CD4-positive, alpha-beta memory T cell (primary cell): ENCODE data around the gene MAGI1. TPM values are rescaled to one million over a fixed set of nuclear protein-coding genes. Genes with fewer than 3 reads are reported as not detected.

ENCODE experiments used
- CTCF ChIA-PET: fragments of 350-600 bp; sonication (Branson Sonifier 250); formaldehyde crosslinking; loops from one replicate; lab custom pipeline; 2021; ENCODE audit warnings: inconsistent platforms; ENCODE audit not compliant: partially characterized antibody; lab: Charles Lee
- POLR2A ChIA-PET: fragments of 350-600 bp; sonication (Branson Sonifier 250); formaldehyde crosslinking; loops from one replicate; lab custom pipeline; 2021; ENCODE audit not compliant: partially characterized antibody; lab: Charles Lee
- DNase-seq, 5 donors: peaks; one replicate each; pipeline versions ENCODE4 v3.0.0 to v3.0.0-alpha.2; 2020 to 2022; ENCODE audit warnings: mixed read lengths in 1 of 5
- H3K27ac ChIP-seq: one replicate; pipeline ENCODE4 v1.7.0; 2013; ENCODE audit warnings: low read depth, low read length
- H3K27me3 ChIP-seq: 2 replicates; pipeline ENCODE4 v1.7.0; 2013; ENCODE audit warnings: mild to moderate bottlenecking, low read length, moderate library complexity; ENCODE audit not compliant: insufficient read depth
- H3K36me3 ChIP-seq: 2 replicates; pipeline ENCODE4 v1.7.0; 2013; ENCODE audit warnings: mild to moderate bottlenecking, low read length, moderate library complexity; ENCODE audit not compliant: insufficient read depth
- H3K4me1 ChIP-seq: 2 replicates; pipeline ENCODE4 v1.7.0; 2013; ENCODE audit warnings: mild to moderate bottlenecking, low read length, moderate library complexity; ENCODE audit not compliant: insufficient read depth
- H3K4me3 ChIP-seq, 2 donors: one replicate each; pipeline ENCODE4 v1.7.0; 2013; ENCODE audit warnings: low read length in 2 of 2, mild to moderate bottlenecking in 1 of 2
- H3K9me3 ChIP-seq, 2 donors: one replicate each; pipeline ENCODE4 v1.7.0; 2013; ENCODE audit warnings: low read length in 2 of 2, control low read depth in 1 of 2; ENCODE audit not compliant: control insufficient read depth in 1 of 2
- H3K27ac Mint-ChIP-seq, 7 donors: one replicate each; pipeline ENCODE4 v1.8.0; 2020 to 2021; ENCODE audit warnings: mixed read lengths in 7 of 7, mild to moderate bottlenecking in 6 of 7, inconsistent platforms in 3 of 7, moderate library complexity in 3 of 7
- H3K27me3 Mint-ChIP-seq, 2 donors: one replicate each; pipeline ENCODE4 v1.8.0; 2020 to 2021; ENCODE audit warnings: mixed read lengths in 2 of 2
- H3K36me3 Mint-ChIP-seq, 2 donors: one replicate each; pipeline ENCODE4 v1.8.0; 2020 to 2021; ENCODE audit warnings: mixed read lengths in 2 of 2, inconsistent platforms in 1 of 2, mild to moderate bottlenecking in 1 of 2
- H3K4me1 Mint-ChIP-seq, 4 donors: one replicate each; pipeline ENCODE4 v1.8.0; 2020 to 2021; ENCODE audit warnings: mixed read lengths in 4 of 4, mild to moderate bottlenecking in 1 of 4
- H3K4me3 Mint-ChIP-seq, 8 donors: one replicate each; pipeline ENCODE4 v1.8.0; 2020 to 2021; ENCODE audit warnings: mixed read lengths in 8 of 8, mild to moderate bottlenecking in 7 of 8, moderate library complexity in 6 of 8, inconsistent platforms in 3 of 8
- H3K9me3 Mint-ChIP-seq, 8 donors: one replicate each; pipeline ENCODE4 v1.8.0; 2020 to 2021; ENCODE audit warnings: mixed read lengths in 8 of 8, mild to moderate bottlenecking in 5 of 8, inconsistent platforms in 3 of 8, moderate library complexity in 1 of 8
- intact Hi-C: fragments of 100-400 bp; cut with micrococcal nuclease; formaldehyde crosslinking; loops from one replicate; pipeline ENCODE4 v1.15.1; 2023
- polyA plus RNA-seq, 2 donors: library from polyadenylated mRNA; unstranded; fragments of 300-500 nt; fragmentation: Illumina TruSeq; gene quantifications; one replicate each; pipeline ENCODE4 v1.2.3, GENCODE V29; 2021
- total RNA-seq, 2 experiments: library from RNA; stranded (reverse); gene quantifications; one replicate each; pipeline ENCODE4 v1.2.3, GENCODE V29; 2021

MAGI1 gene
- total and polyA plus RNA-seq, 4 experiments from 2014 or later, result 0.20 TPM; not detected in 3

DNA sequence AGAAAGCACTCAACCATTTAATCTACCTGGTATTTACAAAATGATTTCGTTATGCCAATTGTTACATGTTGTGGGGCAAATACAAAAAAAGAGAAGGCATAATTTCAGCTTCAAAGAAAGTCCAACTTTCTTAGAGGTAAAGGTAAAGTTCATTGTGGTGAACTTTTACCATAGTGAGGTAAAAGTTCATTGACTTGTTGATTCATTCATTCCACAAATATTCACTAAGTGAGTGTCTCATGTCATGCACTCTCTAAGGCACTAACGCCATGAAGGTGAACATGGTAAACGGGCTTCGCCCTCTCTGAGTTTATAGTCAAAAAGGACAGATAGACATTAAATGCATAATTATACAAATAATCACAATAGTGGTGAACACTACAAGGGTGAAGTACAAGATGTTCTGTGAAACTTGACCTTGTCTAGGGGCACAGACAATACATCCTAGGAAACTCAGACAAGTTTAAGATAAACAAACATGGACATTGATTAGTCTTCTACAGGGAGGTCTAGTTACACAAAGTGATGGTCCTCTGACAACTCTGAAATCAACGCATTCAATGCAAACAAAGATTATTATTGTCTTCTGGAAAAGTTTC, 378.6 kb downstream of the MAGI1 start:
- H3K4me3 ChIP-seq, result no peak overlapping the region
- ChIA-PET POLR2A (no interaction called here), CTCF (no interaction called here)
- DNase-seq, result no peak
- peaks cover 0 to 10% (median 1%) of the 10 kb centered on the region in 8 donors for H3K9me3 Mint-ChIP-seq
- H3K4me3 Mint-ChIP-seq, result no peak overlapping the region
- intact Hi-C loops, result no loop called here
- no peaks in the 10 kb centered on the region for H3K27me3 ChIP-seq
- no peaks in the 10 kb centered on the region for H3K4me1 ChIP-seq
- H3K9me3 ChIP-seq, result no peaks in the 10 kb centered on the region
- no peak overlapping the region for H3K27ac Mint-ChIP-seq
- H3K4me1 Mint-ChIP-seq, result no peaks in the 10 kb centered on the region
- no peaks in the 10 kb centered on the region for H3K36me3 Mint-ChIP-seq
- H3K27me3 Mint-ChIP-seq, result no peaks in the 10 kb centered on the region
- H3K36me3 ChIP-seq, result no peaks in the 10 kb centered on the region
- H3K27ac ChIP-seq, result no peak overlapping the region

DNA sequence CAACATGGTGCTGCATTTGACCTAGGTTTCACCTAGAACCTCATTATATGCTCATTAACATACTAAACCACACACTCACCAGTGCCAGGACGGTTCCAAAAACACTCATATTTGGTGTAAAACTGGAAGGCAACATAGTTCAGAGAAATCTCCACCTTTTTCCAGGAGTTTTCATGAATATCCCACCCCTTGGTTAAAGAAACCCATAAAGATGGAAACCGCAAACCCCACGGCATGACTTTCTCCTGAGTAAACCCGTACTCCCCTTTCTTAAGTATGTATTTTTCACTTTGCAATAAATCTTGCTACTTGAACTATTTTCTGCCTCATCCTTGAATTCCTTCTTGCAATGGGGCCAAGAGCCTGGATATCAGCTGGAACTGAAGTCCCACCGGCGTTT, 379.3 kb downstream of the MAGI1 start:
- H3K4me3 Mint-ChIP-seq, result no peak overlapping the region

DNA sequence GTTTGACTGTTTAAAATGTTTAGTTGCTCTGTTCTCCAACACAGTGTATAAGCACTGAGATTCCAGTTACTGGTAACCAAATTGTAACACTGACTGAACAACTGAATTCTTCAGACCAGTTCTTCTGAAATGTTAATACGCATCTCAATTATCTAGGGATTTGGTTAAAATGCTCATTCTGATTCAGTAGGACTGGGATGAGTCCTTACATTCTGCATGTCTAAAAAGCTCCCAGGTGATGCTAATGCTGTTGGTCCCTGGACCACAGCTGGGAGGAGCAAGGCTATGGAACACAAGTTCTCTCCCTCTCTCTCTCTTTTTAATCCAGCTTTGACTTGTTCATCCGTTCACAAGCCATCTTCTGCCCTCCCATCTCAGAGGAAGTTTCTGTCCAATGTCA, 380.3 kb downstream of the MAGI1 start:
- H3K36me3 Mint-ChIP-seq, result no peaks in the 10 kb centered on the region
- intact Hi-C loops, result no loop called here
- peaks cover 0 to 7% (median 1%) of the 10 kb centered on the region in 8 donors for H3K9me3 Mint-ChIP-seq

More for the DNA sequence above, 379.3 kb downstream of the MAGI1 start:
- intact Hi-C loops, result no loop called here
- Mint-ChIP-seq H3K27ac (no peak overlapping the region), H3K27me3 (no peaks in the 10 kb centered on the region), H3K36me3 (no peaks in the 10 kb centered on the region), H3K9me3 (peaks cover 0 to 10% (median under 1%) of the 10 kb centered on the region in 8 donors), H3K4me1 (no peaks in the 10 kb centered on the region)
- CTCF ChIA-PET, result no interaction called here
- H3K9me3 ChIP-seq, result no peaks in the 10 kb centered on the region
- no peaks in the 10 kb centered on the region for H3K36me3 ChIP-seq
- no peaks in the 10 kb centered on the region for H3K4me1 ChIP-seq
- H3K27ac ChIP-seq, result no peak overlapping the region
- H3K4me3 ChIP-seq, result no peak overlapping the region
- DNase-seq, result no peak
- POLR2A ChIA-PET, result no interaction called here
- H3K27me3 ChIP-seq, result no peaks in the 10 kb centered on the region

DNA sequence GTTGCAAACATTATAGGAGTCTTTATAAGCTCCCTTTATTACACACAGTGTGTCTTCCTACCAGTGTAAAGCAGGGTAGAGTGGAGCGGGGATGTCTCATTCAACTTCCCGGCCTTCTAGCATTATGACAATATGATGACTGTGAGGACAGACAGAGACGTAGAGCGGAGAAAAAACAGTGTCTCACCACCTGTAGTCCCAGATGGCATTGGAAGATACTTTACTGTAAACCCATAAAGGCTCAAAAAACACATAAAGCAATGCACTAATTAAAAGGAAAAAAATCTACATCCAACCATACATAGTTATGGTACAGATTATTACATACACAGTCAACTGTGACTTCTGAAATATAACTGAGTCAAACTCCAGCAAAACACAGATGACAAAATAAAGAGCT, 383.7 kb downstream of the MAGI1 start:
- Histone ChIP-seq H3K4me3 (no peak overlapping the region), H3K4me1 (no peaks in the 10 kb centered on the region), H3K27ac (no peak overlapping the region), H3K27me3 (no peaks in the 10 kb centered on the region), H3K36me3 (no peaks in the 10 kb centered on the region), H3K9me3 (no peaks in the 10 kb centered on the region)
- ChIA-PET POLR2A (no interaction called here), CTCF (interaction anchor here (0.5 kb wide), 1 partner anchor 79 kb away, joined by 3 read pairs; no protein-coding TSS in a partner anchor)
- Mint-ChIP-seq H3K27ac (no peak overlapping the region), H3K9me3 (peaks cover 0 to 7% (median 2%) of the 10 kb centered on the region in 8 donors), H3K4me1 (no peaks in the 10 kb centered on the region), H3K4me3 (no peak overlapping the region), H3K36me3 (no peaks in the 10 kb centered on the region), H3K27me3 (no peaks in the 10 kb centered on the region)
- intact Hi-C loops, result no loop called here
- DNase-seq, result no peak

More for the DNA sequence above, 380.3 kb downstream of the MAGI1 start:
- Histone ChIP-seq H3K4me1 (no peaks in the 10 kb centered on the region), H3K4me3 (no peak overlapping the region), H3K27me3 (no peaks in the 10 kb centered on the region), H3K27ac (no peak overlapping the region), H3K36me3 (no peaks in the 10 kb centered on the region), H3K9me3 (no peaks in the 10 kb centered on the region)
- POLR2A ChIA-PET, result no interaction called here
- DNase-seq, result no peak
- no peaks in the 10 kb centered on the region for H3K4me1 Mint-ChIP-seq
- H3K4me3 Mint-ChIP-seq, result no peak overlapping the region
- H3K27me3 Mint-ChIP-seq, result no peaks in the 10 kb centered on the region
- H3K27ac Mint-ChIP-seq, result no peak overlapping the region
- CTCF ChIA-PET, result no interaction called here

DNA sequence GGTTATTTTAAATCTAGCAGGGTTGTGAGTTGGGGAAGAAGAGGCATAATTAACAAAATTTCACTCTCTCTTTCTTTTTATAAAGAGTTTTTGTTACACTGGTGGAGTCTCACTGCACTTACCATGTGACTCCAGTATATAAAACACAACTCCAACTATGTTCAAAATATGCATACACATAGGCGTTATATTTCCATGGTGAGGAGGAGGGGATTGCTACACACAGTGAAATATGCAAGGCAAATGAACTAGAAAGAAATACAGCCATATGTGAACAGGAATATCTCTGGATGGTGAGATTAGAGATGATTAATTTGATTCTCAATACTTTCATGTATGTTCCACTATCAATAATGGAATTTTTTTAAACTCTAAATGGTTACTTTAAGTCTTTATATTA, 385.0 kb downstream of the MAGI1 start:
- Histone ChIP-seq H3K4me1 (no peaks in the 10 kb centered on the region), H3K27me3 (no peaks in the 10 kb centered on the region), H3K36me3 (no peaks in the 10 kb centered on the region), H3K27ac (no peak overlapping the region), H3K9me3 (no peaks in the 10 kb centered on the region), H3K4me3 (no peak overlapping the region)
- H3K9me3 Mint-ChIP-seq, result peaks cover 0 to 7% (median 3%) of the 10 kb centered on the region in 8 donors
- intact Hi-C loops, result no loop called here
- CTCF ChIA-PET, result no interaction called here
- H3K4me3 Mint-ChIP-seq, result no peak overlapping the region
- H3K4me1 Mint-ChIP-seq, result no peaks in the 10 kb centered on the region
- H3K27ac Mint-ChIP-seq, result no peak overlapping the region
- DNase-seq, result no peak
- H3K36me3 Mint-ChIP-seq, result no peaks in the 10 kb centered on the region
- POLR2A ChIA-PET, result no interaction called here
- no peaks in the 10 kb centered on the region for H3K27me3 Mint-ChIP-seq

DNA sequence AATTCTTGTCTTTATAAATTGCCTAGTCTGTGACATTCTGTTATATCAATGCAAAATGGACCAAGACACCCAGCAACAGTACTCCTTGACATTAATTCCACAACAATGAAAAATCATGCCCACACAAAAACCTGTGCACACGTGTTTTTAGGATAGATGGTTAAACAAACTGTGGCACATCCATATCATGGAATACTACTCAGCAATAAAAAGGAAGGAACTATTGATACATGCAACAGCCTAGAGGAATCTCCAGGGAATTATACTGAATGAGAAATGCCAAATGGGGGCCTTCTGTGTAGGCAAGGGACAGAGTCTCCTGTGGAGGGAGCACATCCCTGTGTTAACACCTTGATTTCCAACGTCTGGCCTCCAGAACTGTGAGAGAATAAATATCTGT, 388.5 kb downstream of the MAGI1 start:
- H3K27me3 ChIP-seq, result no peaks in the 10 kb centered on the region
- Mint-ChIP-seq H3K4me1 (no peaks in the 10 kb centered on the region), H3K27me3 (no peaks in the 10 kb centered on the region), H3K4me3 (no peak overlapping the region), H3K9me3 (peaks cover 0 to 30% (median 11%) of the 10 kb centered on the region in 8 donors), H3K36me3 (no peaks in the 10 kb centered on the region), H3K27ac (no peak overlapping the region)
- no peaks in the 10 kb centered on the region for H3K9me3 ChIP-seq
- no peak overlapping the region for H3K27ac ChIP-seq
- intact Hi-C loops, result no loop called here
- no peaks in the 10 kb centered on the region for H3K36me3 ChIP-seq
- H3K4me3 ChIP-seq, result no peak overlapping the region
- no peak for DNase-seq
- ChIA-PET CTCF (no interaction called here), POLR2A (no interaction called here)
- H3K4me1 ChIP-seq, result no peaks in the 10 kb centered on the region

DNA sequence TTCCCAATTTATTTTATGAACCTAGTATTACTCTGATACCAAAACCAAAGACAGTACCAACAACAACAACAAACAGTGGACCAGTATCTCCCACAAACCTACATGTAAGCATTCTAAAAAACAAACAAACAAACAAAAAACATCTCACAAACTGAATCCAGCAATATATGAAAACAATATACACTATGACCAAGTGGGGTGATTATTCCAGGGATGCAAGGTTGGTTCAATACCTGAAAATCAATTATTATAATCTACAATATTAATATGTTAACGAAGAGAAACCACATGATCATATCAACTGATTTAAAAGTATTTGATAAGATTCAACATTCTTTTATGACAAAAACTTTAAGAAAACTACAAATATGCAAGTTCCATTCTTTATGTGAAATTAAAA, 391.3 kb downstream of the MAGI1 start:
- POLR2A ChIA-PET, result no interaction called here
- Histone ChIP-seq H3K27ac (no peak overlapping the region), H3K4me1 (no peaks in the 10 kb centered on the region), H3K36me3 (no peaks in the 10 kb centered on the region), H3K9me3 (no peaks in the 10 kb centered on the region), H3K4me3 (no peak overlapping the region), H3K27me3 (no peaks in the 10 kb centered on the region)
- H3K9me3 Mint-ChIP-seq, result peaks cover 0 to 39% (median 13%) of the 10 kb centered on the region in 8 donors
- no peaks in the 10 kb centered on the region for H3K36me3 Mint-ChIP-seq
- no peak overlapping the region for H3K27ac Mint-ChIP-seq
- CTCF ChIA-PET, result no interaction called here
- H3K4me1 Mint-ChIP-seq, result no peaks in the 10 kb centered on the region
- H3K27me3 Mint-ChIP-seq, result no peaks in the 10 kb centered on the region
- intact Hi-C loops, result no loop called here
- H3K4me3 Mint-ChIP-seq, result no peak overlapping the region
- no peak for DNase-seq
